HG02884 (cell line): Measurements from ENCODE around the gene KRTAP4-5.
"Not testable (repeated sequence)": the region's sequence is repeated elsewhere in the genome, so short reads cannot be mapped to it uniquely, and the experiment has no call there.

Experiments
- ATAC-seq: cut with Tn5 transposase; IDR thresholded peaks from one replicate; pipeline ENCODE4 v1.9.1; 2021; ENCODE audit warnings: mild to moderate bottlenecking, moderate library complexity; ENCODE audit not compliant: unreplicated experiment

KRTAP4-5 gene

GRCh38 chr17:41111151-41111885, 38.3 kb downstream of the KRTAP4-5 start:
- ATAC-seq: no peak

GRCh38 chr17:41108728-41109386, 40.8 kb downstream of the KRTAP4-5 start:
- ATAC-seq: not testable (repeated sequence)

- ATAC-seq: no peak
Observed at GRCh38 chr17:41107941-41108450, 41.6 kb downstream of the KRTAP4-5 start.

GRCh38 chr17:41105347-41105746, 44.3 kb downstream of the KRTAP4-5 start, which contains the start of gene KRTAP4-9:
Gene KRTAP4-9, plus strand, starts transcription at chr17:41105389. Its CDS starts 0 bp downstream, at chr17:41105389.
- ATAC-seq: not testable (repeated sequence)

- not testable (repeated sequence) for ATAC-seq
Observed at GRCh38 chr17:41104386-41105038, 45.1 kb downstream of the KRTAP4-5 start.

- no peak for ATAC-seq
Observed at GRCh38 chr17:41103896-41104295, 45.7 kb downstream of the KRTAP4-5 start.

- no peak for ATAC-seq
Observed at GRCh38 chr17:41101586-41102259, 47.9 kb downstream of the KRTAP4-5 start, which contains the start of gene KRTAP4-16. Gene KRTAP4-16, minus strand, starts transcription at chr17:41102209. Its CDS starts 0 bp downstream, at chr17:41102209.

GRCh38 chr17:41099682-41100480, 49.7 kb downstream of the KRTAP4-5 start:
- ATAC-seq: not testable (repeated sequence)
